Fibroblast of mammary gland (primary cell): ENCODE results near the gene PARP14.

Source experiments
- DNase-seq: peaks from one replicate; pipeline ENCODE4 v3.0.0-alpha.2; 2010; ENCODE audit warnings: low read depth
- H3K4me3 ChIP-seq: 2 replicates; pipeline ENCODE4 v1.5.1; 2011; ENCODE audit warnings: low read depth, mild to moderate bottlenecking, low read length, moderate library complexity; ENCODE audit not compliant: control insufficient read depth
- TF ChIP-seq, protein P1 (sequence below): conservative IDR thresholded peaks from 2 replicates; pipeline ENCODE4 v1.5.1; 2011; ENCODE audit warnings: low read depth, low read length, inconsistent platforms; ENCODE audit not compliant: control insufficient read depth, insufficient read depth

PARP14 gene

DNA sequence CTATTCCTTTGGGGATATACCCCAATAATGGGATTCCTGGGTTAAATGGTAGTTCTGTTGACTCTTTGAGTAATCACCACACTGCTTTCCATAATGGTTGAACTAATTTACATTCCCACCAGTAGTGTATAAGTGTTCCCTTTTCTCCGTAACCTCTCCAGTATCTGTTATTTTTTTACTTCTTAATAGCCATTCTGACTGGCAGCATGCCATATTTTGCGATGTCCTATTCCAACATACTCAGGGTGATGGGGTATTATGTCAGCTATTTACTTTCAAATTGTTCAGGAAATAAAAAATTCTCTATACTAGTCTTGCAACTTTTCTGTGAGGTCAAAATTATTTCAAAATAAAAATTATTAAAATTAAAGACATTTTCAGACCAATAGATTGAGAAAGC lies 9.1 kb upstream of the PARP14 start:
- H3K4me3 ChIP-seq: no peak overlapping the region
- DNase-seq: no peak
- TF ChIP-seq, protein P1, sequence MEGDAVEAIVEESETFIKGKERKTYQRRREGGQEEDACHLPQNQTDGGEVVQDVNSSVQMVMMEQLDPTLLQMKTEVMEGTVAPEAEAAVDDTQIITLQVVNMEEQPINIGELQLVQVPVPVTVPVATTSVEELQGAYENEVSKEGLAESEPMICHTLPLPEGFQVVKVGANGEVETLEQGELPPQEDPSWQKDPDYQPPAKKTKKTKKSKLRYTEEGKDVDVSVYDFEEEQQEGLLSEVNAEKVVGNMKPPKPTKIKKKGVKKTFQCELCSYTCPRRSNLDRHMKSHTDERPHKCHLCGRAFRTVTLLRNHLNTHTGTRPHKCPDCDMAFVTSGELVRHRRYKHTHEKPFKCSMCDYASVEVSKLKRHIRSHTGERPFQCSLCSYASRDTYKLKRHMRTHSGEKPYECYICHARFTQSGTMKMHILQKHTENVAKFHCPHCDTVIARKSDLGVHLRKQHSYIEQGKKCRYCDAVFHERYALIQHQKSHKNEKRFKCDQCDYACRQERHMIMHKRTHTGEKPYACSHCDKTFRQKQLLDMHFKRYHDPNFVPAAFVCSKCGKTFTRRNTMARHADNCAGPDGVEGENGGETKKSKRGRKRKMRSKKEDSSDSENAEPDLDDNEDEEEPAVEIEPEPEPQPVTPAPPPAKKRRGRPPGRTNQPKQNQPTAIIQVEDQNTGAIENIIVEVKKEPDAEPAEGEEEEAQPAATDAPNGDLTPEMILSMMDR: no peak

DNA sequence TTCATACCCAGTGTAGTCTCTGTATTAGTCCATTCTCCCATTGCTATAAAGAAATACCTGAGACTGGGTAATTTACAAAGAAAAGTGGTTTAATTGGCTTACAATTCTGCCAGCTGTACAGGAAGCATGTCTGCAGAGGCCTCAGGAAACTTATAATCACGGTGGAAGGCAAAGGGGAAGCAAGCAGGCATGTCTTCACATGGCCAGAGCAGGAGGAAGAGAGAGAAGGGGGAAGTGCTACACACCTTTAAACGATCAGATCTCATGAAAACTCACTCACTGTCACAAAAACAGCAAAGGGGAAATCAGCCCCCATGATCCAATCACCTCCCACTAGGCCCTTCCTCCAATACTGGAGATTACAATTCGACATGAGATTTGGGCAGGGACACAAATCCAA lies 6.3 kb upstream of the PARP14 start:
- no peak for DNase-seq
- TF ChIP-seq, protein P1: no peak
- no peak overlapping the region for H3K4me3 ChIP-seq

DNA sequence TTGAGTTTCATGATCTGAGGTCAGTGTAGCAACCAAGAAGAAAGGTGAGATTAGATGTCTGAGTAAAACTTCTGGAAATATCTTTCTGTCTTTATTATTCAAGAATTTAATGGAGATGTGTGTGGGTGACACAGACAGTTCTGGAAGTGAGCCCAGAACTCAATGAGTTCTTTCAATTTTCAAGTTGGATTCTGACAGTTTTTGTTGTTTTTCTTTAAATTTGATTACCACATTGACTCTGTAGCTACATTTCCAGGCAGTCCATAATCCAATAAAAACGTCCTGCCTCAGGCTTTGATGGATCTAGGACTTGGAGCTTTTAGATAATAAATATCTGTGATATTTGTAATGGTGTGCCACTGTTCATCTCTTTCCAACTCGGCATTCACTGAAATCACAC lies 3.9 kb upstream of the PARP14 start:
- TF ChIP-seq, protein P1: no peak
- peak; percentile 47 for DNase-seq
- no peak overlapping the region for H3K4me3 ChIP-seq

DNA sequence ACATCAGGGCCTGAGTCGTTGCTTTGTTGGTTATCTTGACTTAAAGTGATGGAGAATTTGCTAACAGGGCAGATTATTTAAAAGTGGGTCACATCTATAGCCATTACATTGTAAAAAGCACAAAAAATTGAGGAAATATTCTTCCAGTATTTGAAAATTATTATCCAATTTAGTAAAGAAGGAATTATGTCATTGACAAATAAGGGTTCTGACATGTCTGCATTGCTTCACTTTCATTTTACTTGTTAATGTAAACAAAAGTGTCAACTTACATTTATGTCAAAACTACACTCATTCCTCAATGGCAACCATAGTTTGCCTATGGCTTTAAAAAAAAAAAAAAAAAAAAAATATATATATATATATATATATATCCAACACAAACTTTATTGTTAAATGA lies 3.4 kb upstream of the PARP14 start:
- no peak overlapping the region for H3K4me3 ChIP-seq
- TF ChIP-seq, protein P1: no peak
- DNase-seq: no peak

DNA sequence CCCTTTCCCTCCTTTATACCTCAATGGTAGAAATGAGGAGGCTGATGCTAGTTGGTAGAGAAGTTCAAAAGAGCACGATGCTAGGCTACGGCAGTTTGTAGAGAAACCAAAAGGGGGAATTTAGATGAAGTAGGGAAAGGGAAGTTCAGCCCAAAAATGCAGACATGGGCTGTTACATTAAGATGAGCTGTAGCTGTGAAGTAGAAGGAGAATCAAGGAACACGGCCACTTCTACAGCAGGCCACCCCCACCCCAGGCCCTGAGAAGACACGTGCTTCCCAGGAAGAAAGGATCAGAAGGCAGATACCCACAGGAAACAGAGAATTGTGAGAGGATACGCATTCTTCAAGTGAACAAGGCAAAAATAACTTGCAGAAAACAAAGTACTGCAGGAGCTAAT lies 2.1 kb upstream of the PARP14 start:
- TF ChIP-seq, protein P1: no peak
- no peak overlapping the region for H3K4me3 ChIP-seq
- no peak for DNase-seq

DNA sequence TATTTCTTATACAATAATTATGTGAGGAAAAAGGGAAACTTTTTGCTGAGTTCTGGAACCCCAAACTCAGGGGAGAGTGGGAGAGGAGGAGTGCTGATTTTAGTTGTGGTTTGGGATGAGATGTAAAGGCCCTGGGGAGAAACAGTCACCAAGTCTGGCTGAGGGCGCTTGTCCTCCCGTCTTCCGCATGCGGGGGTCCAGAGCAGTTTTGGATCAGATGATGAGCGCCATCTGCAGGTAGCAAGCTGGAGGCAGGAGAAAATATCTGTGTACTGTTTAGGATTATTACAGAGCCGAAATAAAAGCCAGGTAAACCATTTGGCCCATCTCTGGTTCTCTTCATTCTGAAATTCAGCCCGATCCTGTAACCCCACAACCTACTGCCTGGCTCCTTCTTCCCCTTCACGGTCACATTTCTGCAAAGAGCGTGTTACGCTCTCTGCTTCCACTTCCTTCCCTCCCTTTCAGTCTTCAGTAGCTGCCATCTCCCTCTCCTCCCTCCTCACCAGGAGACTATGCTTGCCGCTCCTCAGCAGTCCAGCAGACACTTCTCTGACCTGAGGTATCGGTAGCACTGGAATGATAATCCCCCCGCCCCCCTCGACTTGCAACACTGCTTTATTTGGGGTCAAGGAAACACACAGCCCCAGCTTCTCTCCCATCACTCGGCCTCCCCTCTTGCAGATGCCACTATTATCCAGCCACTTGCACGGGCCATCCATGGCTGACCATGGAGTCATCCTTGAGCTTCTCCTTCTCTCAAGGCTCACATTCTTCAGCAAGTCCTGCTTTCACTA lies 1.4 kb upstream of the PARP14 start:
- TF ChIP-seq, protein P1: peak; percentile 90
- DNase-seq: peak; percentile 81
- peak overlapping the region; percentile 86 for H3K4me3 ChIP-seq
